Fibroblast of skin of left biceps (primary cell): ENCODE results near the gene ADAM20.
"Not testable (repeated sequence)": the region's sequence is repeated elsewhere in the genome, so short reads cannot be mapped to it uniquely, and the experiment has no call there.

Experiments used
- DNase-seq, 2 experiments: peaks; one replicate each; pipeline ENCODE4 v3.0.0-alpha.2; 2013; ENCODE audit warnings: low read depth in 2 of 2

ADAM20 gene

DNA sequence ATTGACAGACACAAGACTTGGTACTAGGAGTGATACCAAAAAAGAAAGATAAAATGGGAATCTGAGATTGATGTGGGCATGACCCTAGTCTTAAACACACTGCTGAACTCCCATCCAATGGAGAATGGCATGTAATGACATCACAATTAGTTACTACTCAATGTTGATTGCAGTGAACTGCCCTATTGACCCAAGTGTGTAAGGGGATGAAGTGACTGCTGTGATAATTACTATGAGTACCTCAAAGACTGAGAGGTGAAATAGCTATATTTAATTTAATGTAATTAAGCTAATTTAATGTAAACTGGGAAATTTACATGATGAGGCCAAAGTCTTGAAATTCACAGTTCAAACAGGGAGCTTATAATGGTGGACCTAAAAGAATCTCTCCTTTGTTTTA is at the start of gene ADAM20:
ADAM20 (minus strand) TSS at position 101 of the 400 bp plus-strand sequence. CDS start 10,247 bp downstream, outside the sequence.
- no peak for DNase-seq

- no peak for DNase-seq
Measured at GRCh38 chr14:70576891-70577290, 42.1 kb upstream of the ADAM20 start.

DNA sequence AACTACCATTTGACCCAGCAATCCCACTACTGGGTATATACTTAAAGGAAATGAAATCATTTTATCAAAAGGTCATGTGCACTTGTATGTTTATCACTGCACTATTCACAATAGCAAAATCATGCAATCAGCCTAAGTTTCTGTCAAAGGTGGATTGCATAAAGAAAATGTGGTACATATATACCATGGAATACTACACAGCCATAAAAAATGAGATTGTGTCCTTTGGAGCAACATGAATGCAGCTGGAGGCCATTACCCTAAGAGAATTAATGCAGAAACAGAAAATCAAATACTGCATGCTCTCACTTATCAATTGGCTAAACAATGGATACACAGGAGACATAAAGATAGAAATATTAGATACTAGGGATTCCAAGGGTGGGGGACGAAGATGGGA is 38.2 kb upstream of the ADAM20 start:
- DNase-seq = no peak

DNA sequence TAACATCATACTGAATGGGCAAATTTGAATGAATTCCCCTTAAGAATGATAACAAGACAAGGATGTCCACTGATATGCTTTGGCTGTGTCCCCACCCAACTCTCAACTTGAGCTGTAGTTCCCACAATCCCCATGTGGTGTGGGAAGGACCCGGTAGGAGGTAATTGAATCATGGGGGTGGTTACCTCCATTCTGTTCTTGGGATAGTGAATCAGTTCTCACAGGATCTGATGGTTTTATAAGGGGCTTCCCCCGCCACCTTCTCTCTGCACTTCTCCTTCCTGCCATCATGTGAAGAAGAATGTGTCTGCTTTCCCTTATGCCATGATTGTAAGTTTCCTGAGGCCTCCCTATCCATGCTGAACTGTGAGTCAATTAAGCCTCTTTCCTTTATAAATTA is 36.3 kb upstream of the ADAM20 start:
- no peak for DNase-seq

DNA sequence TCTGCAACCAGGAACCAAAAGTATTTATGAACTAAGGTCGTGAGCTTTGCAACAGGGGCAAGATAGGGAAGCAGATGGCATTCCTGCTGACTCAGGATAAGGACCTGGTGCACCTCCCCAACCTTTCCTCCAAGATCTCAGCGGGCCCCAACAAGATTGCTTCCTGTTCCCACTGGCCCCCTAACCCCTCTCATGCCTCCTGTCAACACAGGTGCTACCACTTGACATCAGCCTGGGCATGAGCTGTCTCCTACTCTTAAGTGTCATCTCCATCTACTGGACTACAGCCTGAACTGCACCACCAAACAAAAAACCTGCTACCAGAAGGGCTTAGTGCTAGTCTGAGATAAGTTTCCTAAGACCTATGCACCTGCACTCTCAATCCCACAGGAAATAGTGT is 33.0 kb upstream of the ADAM20 start:
- no peak for DNase-seq

GRCh38 chr14:70563869-70564268 is 29.1 kb upstream of the ADAM20 start:
- no peak for DNase-seq

GRCh38 chr14:70563417-70563816 is 28.6 kb upstream of the ADAM20 start:
- no peak for DNase-seq

GRCh38 chr14:70558356-70558755 is 23.6 kb upstream of the ADAM20 start:
- DNase-seq = no peak

DNA sequence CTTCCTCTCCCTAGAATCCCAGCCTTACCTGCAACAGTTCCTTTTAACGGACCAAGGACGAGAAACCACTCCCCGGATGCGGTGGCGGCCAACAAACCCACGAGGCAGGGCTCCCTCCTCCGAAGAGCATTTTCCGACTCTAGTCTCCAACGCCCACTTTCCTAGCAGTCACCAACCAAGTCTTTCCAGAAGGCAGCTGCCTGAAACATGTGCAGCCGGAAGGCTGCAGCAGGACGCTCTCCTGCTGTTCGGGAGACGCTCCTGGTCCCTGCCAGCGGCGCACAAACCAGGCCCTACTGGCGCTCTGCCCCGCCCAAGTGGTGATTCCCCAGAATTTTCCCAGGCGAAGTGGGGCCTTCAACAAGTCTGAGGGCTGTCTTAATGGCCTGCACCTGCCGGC is 21.1 kb upstream of the ADAM20 start:
- DNase-seq = no peak

- no peak for DNase-seq
Measured at GRCh38 chr14:70538087-70538486, 3.3 kb upstream of the ADAM20 start.

- DNase-seq = no peak
Measured at GRCh38 chr14:70536830-70537229, 2.0 kb upstream of the ADAM20 start.

DNA sequence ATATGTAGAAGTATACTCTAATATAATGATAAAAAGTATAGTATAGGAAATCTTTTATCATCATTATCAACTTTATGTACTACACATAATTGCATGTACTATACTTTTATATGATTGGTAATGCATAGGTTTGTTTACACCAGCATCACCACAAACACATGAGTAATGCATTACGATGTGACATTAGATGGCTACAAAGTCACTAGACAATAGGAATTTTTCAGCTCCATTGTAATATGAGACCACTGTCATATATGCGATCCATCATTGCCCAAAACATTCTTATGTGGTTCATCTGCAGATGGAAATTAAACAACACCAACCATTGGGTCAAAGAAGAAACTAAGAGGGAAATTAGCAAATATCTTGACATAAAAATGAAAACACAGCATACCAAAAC is 4.4 kb downstream of the ADAM20 start:
- DNase-seq = no peak

GRCh38 chr14:70527501-70528105 is 7.2 kb downstream of the ADAM20 start:
- DNase-seq = no peak

GRCh38 chr14:70525691-70526090 is 9.1 kb downstream of the ADAM20 start:
- DNase-seq = no peak

DNA sequence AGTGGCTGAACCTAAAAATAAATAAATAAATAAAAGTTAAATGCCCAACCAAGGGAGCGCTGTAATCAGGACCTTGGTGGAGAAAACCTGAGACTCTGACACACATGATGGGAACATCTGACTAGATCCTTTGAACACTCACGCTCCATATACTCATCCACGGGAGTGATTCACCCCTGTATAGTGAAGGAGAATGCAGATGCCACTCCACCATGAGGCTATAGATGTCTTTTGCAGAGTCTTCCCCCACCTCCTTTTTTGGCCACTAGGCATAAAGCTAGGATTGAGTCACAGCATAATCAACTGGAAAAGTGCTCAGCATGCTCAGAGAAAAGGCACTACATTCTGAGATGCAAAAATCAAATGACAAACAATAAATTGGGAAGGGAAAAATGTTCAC is 19.0 kb downstream of the ADAM20 start:
- DNase-seq = no peak

DNA sequence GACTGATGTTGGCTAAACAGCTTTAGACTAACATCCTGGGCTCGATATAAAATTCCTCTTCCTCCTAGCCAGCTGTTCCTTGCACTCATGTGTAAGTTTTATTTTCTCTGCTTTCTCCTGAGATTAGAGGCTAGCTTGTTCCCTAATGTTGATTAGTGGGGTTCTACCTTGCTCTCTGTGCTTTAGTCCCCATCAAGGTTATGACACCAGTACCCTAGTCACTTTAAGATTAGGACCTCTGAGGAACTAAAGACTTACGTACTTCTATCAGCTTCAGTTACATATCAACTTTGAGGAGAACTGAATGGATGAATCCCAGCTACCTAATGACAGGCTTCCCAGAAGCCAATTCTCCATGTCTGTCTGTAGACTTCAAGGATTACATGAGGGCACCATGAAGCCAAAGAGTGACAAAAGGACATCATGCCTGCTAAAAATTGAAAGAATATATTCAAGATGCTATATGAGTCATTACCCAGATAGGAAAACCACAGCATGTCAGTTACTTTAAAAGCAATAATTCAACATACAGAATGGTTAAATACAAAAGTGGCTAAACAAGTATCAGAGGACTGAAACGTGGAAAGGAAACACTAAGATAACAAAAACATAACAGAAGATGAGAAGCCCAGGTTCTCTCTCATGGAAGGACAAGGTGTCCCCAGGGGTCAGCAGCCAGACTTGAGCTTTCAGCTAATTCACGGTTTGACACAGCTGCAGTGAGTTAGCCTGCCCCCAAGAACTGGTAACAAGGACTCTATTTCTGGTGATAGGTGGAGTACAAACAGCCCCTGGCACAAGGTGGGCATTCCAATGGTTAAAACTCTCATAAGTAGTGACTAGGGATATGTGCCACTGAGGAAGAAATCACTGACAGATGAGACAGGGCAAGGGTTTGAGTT is 20.4 kb downstream of the ADAM20 start:
- no peak for DNase-seq

GRCh38 chr14:70498191-70498590 is 36.6 kb downstream of the ADAM20 start:
- no peak for DNase-seq

DNA sequence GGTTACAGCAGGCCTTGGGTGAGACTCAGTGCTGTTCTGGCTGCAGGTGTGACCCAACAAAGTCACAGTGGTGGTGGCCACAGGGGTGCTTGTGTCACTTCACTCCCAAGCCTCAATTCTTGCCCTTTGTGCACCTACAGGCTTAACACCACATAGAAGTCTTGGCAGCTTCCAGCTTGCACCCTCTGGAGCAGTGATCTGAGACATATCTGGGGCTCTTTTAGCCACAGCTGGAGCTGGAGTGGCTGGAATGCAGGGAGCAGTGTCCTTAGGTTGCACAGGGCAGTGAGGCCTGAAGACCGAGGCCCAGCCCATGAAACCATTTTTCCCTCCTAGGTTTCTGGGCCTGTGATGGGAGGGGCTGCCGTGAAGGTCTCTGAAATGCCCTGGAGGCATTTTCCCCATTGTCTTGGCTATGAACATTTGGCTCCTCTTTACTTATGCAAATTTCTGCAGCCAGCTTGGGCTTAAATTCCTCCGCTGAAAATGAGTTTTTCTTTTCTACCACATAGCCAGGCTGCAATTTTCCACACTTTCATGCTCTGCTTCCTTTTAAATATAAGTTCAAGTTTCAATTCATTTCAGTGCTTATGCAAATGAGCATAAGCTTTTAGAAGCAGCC is 45.1 kb downstream of the ADAM20 start:
- no peak for DNase-seq

GRCh38 chr14:70477356-70478105 is 57.3 kb downstream of the ADAM20 start:
- DNase-seq = not testable (repeated sequence)

DNA sequence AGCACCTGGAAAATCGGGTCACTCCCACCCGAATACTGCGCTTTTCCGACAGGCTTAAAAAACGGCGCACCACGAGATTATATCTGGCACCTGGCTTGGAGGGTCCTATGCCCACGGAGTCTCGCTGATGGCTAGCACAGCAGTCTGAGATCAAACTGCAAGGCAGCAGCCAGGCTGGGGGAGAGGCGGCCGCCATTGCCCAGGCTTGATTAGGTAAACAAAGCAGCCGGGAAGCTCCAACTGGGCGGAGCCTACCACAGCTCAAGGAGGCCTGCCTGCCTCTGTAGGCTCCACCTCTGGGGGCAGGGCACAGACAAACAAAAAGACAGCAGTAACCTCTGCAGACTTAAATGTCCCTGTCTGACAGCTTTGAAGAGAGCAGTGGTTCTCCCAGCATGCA is 59.3 kb downstream of the ADAM20 start:
- not testable (repeated sequence) for DNase-seq

DNA sequence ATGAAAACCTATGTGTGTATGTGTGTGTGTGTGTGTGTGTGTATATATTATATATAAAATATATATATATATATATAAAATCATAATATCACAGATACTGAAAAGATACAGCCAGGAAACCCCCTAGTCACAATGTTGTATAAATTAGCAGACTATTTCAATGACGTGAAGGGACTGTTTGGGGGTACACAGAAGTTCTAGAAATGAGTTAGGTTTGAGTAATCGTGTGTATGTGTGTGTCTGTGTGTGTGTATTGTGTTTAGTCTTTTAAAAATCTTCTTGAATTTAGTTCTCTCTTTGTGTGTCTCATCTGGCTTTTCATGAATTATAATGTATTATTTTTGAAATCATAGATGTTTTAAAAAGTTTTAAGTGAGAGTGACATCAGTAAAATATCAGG is 61.0 kb downstream of the ADAM20 start:
- DNase-seq = no peak
